HL-60 (cell line): ENCODE results near the gene B3GALT5.

Experiments used
- DNase-seq, 2 experiments: peaks; one replicate each; pipeline ENCODE4 v3.0.0-alpha.2; 2010 to 2020; ENCODE audit warnings: low read depth in 1 of 2, low spot score in 1 of 2
- H3K27ac ChIP-seq: fragments of 250-450 bp; sonication (Bioruptor Pico); replicated peaks from 2 replicates; pipeline ENCODE4 v1.5.1; 2020; ENCODE audit warnings: mild to moderate bottlenecking, moderate library complexity
- H3K27me3 ChIP-seq: fragments of 250-450 bp; sonication (Bioruptor Pico); 2 replicates; pipeline ENCODE4 v1.5.1; 2021; ENCODE audit warnings: mild to moderate bottlenecking, moderate library complexity; ENCODE audit not compliant: insufficient read depth, poor library complexity, severe bottlenecking
- H3K4me3 ChIP-seq: replicated peaks from 2 replicates; pipeline ENCODE4 v1.5.1; 2011; ENCODE audit warnings: mild to moderate bottlenecking, control low read depth, low read length; ENCODE audit not compliant: insufficient read depth
- GABPA ChIP-seq: IDR thresholded peaks from 2 replicates; pipeline ENCODE4 v1.6.1; 2012; ENCODE audit warnings: low read depth
- POLR2AphosphoS5 ChIP-seq: IDR thresholded peaks from 2 replicates; pipeline ENCODE4 v1.6.1; 2012; ENCODE audit warnings: low read depth
- SPI1 ChIP-seq: IDR thresholded peaks from 2 replicates; pipeline ENCODE4 v1.6.1; 2012; ENCODE audit warnings: low read depth, mild to moderate bottlenecking, borderline replicate concordance
- TF ChIP-seq, protein P1 (sequence below): IDR thresholded peaks from one replicate; pipeline ENCODE4 v1.5.1; 2011; ENCODE audit warnings: low read length, control low read depth, inconsistent platforms; ENCODE audit not compliant: insufficient read depth
- TF ChIP-seq, protein P2 (sequence below): IDR thresholded peaks from 2 replicates; pipeline ENCODE4 v1.6.1; 2012; ENCODE audit warnings: low read depth; ENCODE audit not compliant: insufficient replicate concordance

Gene B3GALT5

DNA sequence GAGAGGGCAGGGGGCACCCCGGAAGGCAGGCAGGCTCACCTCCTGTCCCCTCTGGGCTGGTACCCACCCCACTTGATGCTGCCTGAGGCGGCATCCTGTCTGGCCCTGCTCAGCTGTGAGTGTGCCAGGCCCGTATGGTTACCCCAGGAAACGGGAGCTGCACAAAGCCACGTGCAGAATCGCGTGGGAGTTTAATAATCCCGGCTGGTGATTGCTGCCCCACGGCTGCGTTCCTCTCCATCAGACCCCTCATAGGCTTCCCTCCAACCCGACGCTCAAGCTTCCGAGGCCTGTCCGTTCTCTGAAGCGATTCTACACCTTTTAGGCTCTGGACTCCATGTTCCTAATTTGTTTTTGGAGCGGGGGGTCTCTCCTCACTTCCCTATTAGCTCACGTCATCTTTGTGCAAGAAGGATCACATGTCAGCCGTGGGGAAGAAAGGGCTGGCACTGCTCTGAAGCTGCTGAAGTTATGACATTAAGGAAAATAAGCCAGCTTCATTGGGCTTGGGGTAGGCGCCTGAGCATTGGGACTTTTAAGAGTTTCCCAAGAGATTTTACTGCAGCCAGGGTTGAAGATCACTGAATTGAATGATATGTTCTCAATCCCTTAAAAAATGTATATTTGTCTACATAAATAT is 1.1 kb upstream of the B3GALT5 start:
- no peak for DNase-seq
- peaks cover 29% of the 10 kb centered on the region for H3K27me3 ChIP-seq
- TF ChIP-seq, protein P1, sequence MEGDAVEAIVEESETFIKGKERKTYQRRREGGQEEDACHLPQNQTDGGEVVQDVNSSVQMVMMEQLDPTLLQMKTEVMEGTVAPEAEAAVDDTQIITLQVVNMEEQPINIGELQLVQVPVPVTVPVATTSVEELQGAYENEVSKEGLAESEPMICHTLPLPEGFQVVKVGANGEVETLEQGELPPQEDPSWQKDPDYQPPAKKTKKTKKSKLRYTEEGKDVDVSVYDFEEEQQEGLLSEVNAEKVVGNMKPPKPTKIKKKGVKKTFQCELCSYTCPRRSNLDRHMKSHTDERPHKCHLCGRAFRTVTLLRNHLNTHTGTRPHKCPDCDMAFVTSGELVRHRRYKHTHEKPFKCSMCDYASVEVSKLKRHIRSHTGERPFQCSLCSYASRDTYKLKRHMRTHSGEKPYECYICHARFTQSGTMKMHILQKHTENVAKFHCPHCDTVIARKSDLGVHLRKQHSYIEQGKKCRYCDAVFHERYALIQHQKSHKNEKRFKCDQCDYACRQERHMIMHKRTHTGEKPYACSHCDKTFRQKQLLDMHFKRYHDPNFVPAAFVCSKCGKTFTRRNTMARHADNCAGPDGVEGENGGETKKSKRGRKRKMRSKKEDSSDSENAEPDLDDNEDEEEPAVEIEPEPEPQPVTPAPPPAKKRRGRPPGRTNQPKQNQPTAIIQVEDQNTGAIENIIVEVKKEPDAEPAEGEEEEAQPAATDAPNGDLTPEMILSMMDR = no peak
- TF ChIP-seq, protein P2, sequence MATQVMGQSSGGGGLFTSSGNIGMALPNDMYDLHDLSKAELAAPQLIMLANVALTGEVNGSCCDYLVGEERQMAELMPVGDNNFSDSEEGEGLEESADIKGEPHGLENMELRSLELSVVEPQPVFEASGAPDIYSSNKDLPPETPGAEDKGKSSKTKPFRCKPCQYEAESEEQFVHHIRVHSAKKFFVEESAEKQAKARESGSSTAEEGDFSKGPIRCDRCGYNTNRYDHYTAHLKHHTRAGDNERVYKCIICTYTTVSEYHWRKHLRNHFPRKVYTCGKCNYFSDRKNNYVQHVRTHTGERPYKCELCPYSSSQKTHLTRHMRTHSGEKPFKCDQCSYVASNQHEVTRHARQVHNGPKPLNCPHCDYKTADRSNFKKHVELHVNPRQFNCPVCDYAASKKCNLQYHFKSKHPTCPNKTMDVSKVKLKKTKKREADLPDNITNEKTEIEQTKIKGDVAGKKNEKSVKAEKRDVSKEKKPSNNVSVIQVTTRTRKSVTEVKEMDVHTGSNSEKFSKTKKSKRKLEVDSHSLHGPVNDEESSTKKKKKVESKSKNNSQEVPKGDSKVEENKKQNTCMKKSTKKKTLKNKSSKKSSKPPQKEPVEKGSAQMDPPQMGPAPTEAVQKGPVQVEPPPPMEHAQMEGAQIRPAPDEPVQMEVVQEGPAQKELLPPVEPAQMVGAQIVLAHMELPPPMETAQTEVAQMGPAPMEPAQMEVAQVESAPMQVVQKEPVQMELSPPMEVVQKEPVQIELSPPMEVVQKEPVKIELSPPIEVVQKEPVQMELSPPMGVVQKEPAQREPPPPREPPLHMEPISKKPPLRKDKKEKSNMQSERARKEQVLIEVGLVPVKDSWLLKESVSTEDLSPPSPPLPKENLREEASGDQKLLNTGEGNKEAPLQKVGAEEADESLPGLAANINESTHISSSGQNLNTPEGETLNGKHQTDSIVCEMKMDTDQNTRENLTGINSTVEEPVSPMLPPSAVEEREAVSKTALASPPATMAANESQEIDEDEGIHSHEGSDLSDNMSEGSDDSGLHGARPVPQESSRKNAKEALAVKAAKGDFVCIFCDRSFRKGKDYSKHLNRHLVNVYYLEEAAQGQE = no peak
- TF ChIP-seq POLR2AphosphoS5 (no peak), SPI1 (no peak), GABPA (no peak)
- no peak overlapping the region for H3K27ac ChIP-seq
- H3K4me3 ChIP-seq = no peak overlapping the region

DNA sequence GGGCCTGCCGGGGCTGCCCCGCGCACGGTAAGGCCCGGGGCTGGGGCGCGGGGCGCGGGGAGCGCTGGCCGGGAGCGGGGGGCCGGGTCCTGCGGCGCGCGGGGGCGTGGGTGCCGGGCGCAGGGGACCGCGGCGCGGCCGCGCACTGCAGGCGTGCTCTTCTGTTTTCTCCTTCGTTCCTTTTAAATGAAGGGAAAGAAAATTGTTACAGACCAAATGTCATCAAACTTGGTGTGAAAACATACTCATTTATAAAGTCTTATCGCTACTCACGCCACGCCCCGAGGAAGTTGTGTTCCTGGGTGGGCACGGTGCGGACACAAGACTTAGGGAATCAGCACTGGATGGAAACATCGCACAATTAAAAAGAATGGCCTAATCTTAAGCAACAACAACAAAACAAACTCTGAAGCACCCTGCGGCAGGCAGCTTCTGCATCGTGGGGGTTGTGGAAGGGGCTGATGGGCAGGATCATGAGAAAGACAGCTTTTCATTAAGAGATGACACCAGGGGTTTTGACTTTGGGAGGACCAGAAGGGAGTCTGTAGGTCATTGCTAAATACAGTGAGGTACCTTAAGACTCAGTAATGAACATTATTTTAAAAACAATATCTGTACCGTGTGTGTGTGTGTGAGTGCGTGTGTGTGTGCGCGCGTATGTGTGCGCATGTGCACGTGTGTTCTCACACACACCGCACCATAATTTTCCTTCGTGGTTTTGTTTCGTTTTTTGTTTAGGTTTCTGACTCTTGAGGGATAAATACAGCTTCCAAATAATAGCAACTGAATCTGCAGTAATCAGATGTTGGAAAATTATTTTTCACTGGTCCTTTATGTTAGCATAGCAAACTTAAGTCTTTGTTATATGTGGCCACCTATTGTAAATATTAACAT is 548 bp downstream of the B3GALT5 start:
- peaks cover 29% of the 10 kb centered on the region for H3K27me3 ChIP-seq
- DNase-seq = no peak
- H3K27ac ChIP-seq = no peak overlapping the region
- TF ChIP-seq GABPA (no peak), POLR2AphosphoS5 (no peak), SPI1 (no peak)
- TF ChIP-seq, protein P2 = no peak
- TF ChIP-seq, protein P1 = no peak
- no peak overlapping the region for H3K4me3 ChIP-seq

DNA sequence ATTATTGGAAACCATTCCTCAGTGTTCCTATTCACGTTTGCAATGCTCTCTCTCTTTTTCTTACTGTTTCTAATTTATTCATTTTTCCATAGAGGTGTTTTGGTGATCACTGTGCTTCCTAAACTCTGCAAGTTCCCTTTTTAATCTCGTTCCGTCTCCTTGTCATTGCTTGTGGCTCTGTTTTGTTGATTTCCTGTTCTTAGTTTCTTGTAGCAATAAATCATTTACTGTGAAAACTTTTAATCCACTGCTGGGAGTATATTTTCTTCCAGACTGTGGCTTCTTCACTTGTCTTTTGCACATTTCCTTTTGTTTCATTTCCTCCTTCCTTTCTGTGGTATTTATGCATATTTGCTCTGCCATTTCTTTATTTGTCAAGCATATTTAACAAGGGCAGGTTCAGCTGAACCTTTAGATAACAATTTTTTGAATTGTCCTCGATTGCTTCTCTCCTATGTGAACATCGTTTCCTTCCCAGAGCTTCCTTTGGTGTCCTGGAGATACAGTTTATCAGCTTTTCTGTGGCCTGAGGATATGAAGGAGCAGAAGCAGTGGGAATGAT is 3.6 kb downstream of the B3GALT5 start:
- H3K27ac ChIP-seq = no peak overlapping the region
- H3K4me3 ChIP-seq = no peak overlapping the region
- peaks cover 25% of the 10 kb centered on the region for H3K27me3 ChIP-seq
- no peak for DNase-seq
- TF ChIP-seq SPI1 (no peak), GABPA (no peak), POLR2AphosphoS5 (no peak)
- TF ChIP-seq, protein P1 = no peak
- TF ChIP-seq, protein P2 = no peak
